B cell (primary cell): ENCODE data around the gene GGCT.
"Not testable (repeated sequence)": the region's sequence is repeated elsewhere in the genome, so short reads cannot be mapped to it uniquely, and the experiment has no call there.

Experiments used
- CTCF ChIP-seq: fragments of 200-600 bp; IDR thresholded peaks from one replicate; pipeline ENCODE4 v1.8.0; 2022; ENCODE audit warnings: antibody characterized with exemption, mild to moderate bottlenecking
- EZH2 ChIP-seq: IDR thresholded peaks from 2 replicates; pipeline ENCODE4 v1.6.1; 2012; ENCODE audit warnings: borderline replicate concordance, low read depth, mild to moderate bottlenecking, moderate library complexity, low read length; ENCODE audit not compliant: insufficient read depth, poor library complexity, severe bottlenecking

GRCh38 chr7:30543115-30543514 is 38.5 kb upstream of the GGCT start:
- TF ChIP-seq CTCF, EZH2: not testable (repeated sequence)
